ENCODE results near the gene PRDM15.

DNA sequence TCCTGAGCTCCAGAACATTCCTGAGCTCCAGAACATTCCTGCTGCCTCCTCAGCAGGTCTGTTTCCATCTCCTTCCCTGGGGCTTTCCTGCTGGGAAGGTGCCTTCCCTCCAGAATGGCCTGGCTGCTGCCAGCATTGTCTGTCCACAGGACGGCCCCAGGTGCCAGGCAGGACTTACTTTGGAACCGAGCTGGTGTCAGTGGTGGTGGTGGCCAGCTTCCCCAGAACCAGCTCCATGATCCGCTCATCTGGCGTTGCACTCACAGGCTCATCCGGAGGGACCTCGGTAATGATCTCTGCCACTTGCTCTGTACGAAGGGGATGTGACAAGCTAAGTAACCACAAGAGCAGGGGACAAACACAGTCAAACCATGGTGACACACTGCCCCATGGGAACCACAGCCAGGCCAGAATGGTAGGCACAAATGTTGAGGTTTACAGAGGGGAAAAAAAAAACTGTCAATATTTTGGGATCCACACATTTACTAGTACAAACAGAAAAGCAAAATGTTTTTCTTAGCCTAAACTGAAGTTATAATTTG lies 41.3 kb downstream of the PRDM15 start:
- TF ChIP-seq, protein P1, sequence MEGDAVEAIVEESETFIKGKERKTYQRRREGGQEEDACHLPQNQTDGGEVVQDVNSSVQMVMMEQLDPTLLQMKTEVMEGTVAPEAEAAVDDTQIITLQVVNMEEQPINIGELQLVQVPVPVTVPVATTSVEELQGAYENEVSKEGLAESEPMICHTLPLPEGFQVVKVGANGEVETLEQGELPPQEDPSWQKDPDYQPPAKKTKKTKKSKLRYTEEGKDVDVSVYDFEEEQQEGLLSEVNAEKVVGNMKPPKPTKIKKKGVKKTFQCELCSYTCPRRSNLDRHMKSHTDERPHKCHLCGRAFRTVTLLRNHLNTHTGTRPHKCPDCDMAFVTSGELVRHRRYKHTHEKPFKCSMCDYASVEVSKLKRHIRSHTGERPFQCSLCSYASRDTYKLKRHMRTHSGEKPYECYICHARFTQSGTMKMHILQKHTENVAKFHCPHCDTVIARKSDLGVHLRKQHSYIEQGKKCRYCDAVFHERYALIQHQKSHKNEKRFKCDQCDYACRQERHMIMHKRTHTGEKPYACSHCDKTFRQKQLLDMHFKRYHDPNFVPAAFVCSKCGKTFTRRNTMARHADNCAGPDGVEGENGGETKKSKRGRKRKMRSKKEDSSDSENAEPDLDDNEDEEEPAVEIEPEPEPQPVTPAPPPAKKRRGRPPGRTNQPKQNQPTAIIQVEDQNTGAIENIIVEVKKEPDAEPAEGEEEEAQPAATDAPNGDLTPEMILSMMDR (optimal IDR thresholded peaks at IDR 0.05 in 1 of 3, IDR thresholded peaks at IDR 0.05 in 1 of 3, conservative IDR thresholded peaks at IDR 0.05 in 1 of 3; ENCODE audit: extremely low read depth in 1 of 3, insufficient read depth in 2 of 3, low read length in 3 of 3): no peak
- no peak for TF ChIP-seq EZH2 (IDR thresholded peaks at IDR 0.05; ENCODE audit: low read length)
